GM21360 (cell line): Measurements from ENCODE around the gene RAC2.

ENCODE experiments used
- ATAC-seq: cut with Tn5 transposase; IDR thresholded peaks from one replicate; pipeline ENCODE4 v1.9.1; 2021; ENCODE audit warnings: mild to moderate bottlenecking, moderate library complexity; ENCODE audit not compliant: unreplicated experiment

RAC2 gene

DNA sequence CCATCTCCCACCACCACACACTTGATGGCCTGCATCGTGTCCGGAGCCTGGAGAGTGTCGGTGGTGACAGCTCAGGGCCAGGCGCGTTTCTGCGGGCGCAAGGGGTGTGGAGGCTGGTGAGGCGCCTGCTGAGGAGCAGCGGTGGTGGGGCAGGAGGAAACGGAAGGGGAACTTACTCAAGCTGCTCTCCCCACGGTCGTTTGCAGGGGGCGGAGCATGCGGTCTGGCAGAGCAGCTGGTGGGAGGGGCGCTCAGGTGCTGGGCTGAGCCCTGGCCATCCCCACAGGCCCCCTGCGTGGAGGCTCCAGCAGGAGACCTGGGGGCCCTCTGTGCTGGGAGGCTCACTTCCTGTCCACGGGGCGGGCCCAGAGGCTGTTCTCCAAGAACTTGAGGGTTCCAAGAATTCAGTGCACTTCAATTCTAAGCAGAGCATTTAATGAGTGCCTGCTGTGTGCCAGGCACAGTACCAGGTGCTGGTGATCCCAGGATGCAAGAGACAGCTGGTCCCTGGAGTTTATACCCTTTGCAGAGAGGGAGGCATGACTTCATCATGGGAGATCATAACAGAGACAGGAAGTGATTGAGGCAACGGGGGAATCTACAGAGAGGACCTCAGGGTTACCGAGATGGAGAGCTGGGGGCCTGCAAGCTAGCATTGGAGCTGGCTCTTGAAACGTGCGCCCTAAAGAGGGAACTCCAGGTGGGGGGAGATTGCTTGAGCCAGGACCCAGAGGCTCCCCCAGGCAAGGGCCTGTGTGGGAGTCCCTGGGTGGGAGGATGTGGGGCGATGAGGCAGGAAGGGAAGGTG is at the start of gene RAC2:
TSS of gene RAC2 (minus strand) at position 156 of the 808 bp plus-strand sequence. CDS start at position 35, 121 bp downstream.
- ATAC-seq, result no peak

- ATAC-seq, result no peak
These were observed 49.1 kb upstream of the RAC2 start for GRCh38 chr22:37293172-37293571.

GRCh38 chr22:37292641-37293040 is 48.6 kb upstream of the RAC2 start:
- no peak for ATAC-seq

GRCh38 chr22:37291559-37292298 is 47.7 kb upstream of the RAC2 start:
- no peak for ATAC-seq

- no peak for ATAC-seq
These were observed 46.7 kb upstream of the RAC2 start for GRCh38 chr22:37290737-37291136.

DNA sequence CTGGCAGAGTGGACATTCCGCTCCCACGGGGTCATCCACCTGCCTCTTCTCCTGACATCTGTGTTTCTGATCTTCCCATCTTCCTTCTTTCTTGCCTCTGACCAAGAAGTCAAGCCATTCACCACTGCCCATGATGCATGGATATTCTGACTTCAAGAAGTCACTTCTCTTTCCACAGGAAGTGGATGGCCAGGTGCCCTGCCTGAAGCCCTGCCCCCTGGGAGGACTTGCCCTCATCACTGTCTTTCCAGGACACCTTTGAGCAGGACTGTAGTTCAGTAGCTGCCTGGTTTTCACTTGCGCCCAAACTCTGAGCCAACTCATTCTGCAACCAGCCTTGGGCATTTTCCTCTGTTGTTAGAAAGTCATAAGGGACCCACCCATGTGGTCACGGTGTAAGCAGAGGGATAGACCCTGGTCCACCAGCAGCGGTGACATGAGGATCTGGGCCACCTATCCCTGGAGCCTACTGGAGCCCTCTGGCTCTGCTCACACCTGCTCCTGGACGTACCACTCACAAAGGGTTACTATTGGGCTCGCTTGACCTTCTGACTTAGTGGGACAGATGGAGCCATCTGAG is 45.2 kb upstream of the RAC2 start:
- no peak for ATAC-seq

DNA sequence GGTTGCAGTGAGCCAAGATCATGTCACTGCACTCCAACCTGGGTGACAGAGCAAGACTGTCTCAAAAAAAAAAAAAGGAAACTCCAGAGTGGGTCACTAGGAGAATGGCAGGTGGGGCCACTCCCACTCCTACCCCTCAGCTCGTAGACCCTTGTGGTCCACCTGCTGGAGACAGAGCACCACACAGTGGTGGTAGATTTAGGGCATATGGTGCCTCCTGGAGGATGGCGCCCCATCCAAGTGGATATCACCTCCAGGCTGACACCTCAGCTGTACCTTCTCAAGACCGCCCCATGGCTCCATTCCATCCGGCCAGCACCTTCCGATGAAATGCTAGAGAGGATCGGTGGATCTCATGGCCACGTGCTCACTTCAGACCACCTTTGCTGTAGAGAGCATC is 44.5 kb upstream of the RAC2 start:
- no peak for ATAC-seq

- no peak for ATAC-seq
These were observed 43.5 kb upstream of the RAC2 start for GRCh38 chr22:37287550-37287951.

- no peak for ATAC-seq
These were observed 41.9 kb upstream of the RAC2 start for GRCh38 chr22:37285937-37286336.

DNA sequence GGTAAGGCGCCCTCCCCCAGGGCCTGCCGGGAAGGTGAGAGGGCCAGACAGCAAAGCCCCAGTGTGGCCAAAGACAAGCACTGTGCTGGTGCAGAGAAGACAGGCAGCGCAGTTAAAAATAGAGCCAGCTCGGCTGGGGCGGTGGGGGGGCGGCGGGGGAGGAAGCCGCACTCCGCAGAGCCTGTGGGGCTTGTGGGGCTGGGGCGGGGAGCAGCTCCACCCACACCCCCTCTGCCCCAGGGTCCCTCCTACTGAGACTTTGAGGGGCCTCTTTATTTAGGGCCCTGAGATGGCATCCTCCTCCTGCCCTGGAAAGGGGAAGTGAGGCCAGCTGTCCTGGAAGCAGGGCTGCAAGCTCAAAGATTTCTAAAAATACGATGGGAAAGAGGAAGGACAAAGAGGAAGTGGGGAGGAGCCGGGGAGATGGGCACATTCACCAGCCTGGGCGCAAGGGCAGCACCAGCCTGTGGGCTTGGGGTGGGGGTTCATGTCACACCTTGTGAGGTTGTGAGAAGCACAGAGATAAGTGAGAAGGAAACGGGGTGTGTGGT is 40.8 kb upstream of the RAC2 start:
- ATAC-seq, result no peak

DNA sequence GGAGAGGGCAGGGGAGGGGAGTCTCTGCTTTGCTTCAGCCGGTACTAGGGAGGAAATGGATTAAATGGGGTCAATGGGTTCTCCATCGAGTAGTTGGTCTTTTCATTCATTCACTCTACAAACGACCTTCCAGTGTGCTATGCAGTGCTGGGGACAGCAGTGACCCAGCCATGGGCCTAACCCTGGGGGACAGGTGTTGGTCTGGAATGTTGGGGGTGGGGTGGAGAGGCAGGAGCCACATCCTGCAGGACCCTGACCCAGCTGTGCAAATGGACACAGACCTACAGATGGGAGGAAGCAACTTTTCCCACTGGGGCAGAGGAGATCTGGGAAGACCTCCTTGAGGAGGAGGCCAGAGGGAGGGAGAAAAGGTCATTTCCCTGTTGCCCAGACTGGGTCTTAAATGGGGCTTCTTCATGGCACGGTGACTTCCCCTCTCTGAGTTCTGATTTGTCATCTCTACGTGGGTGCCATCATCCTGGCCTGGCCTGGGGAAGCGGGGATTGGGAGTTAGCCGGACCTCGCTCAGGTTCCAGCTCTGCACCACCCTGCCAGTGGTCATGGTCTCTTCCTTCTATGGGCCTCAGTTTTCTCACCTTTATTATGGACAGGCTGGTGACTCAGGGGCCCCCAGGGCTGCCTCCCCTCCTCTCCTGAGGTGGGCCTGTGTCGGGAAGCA is 40.2 kb upstream of the RAC2 start:
- ATAC-seq, result no peak

GRCh38 chr22:37283393-37283937 is 39.4 kb upstream of the RAC2 start:
- no peak for ATAC-seq

DNA sequence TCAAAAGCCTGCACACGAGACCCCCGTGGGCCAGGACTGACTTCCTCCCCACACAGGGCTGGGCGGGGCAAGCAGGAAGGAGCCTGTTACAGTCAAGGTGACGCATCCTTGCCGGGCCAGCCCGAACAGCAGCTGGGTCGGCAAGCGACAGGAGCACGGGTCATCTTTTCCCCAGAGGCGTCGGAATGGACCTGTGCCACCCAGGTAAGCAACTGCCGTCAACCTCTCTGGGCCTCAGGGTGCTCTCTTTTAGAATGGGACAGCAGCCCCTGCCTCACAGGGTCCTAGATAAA is 38.3 kb upstream of the RAC2 start, which contains the start of gene CYTH4:
TSS of gene CYTH4 (plus strand) at position 124 of the 293 bp plus-strand sequence. CDS start at position 186, 62 bp downstream.
- no peak for ATAC-seq

GRCh38 chr22:37281646-37282384 is 37.7 kb upstream of the RAC2 start:
- no peak for ATAC-seq

- ATAC-seq, result no peak
These were observed 37.1 kb upstream of the RAC2 start for GRCh38 chr22:37281195-37281594.

DNA sequence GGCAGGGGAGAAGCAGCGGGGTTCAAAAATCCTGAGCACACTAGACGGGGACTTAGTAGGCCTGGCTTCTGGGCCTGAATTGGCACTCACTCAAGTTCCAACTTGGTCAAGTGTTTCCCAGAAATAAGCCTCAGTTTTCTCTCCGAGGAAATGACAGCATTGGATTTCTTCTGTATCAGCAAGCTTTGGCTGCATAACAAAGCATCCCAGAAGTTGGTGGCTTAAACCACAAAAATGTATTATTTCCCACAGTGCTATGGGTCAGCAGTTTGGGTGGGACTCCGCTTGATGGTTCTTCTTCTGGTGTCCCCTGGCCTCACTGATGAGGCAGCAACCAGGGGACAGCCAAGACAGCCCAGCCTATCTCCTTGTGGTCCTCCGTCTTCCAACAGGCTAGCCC is 36.6 kb upstream of the RAC2 start:
- no peak for ATAC-seq

DNA sequence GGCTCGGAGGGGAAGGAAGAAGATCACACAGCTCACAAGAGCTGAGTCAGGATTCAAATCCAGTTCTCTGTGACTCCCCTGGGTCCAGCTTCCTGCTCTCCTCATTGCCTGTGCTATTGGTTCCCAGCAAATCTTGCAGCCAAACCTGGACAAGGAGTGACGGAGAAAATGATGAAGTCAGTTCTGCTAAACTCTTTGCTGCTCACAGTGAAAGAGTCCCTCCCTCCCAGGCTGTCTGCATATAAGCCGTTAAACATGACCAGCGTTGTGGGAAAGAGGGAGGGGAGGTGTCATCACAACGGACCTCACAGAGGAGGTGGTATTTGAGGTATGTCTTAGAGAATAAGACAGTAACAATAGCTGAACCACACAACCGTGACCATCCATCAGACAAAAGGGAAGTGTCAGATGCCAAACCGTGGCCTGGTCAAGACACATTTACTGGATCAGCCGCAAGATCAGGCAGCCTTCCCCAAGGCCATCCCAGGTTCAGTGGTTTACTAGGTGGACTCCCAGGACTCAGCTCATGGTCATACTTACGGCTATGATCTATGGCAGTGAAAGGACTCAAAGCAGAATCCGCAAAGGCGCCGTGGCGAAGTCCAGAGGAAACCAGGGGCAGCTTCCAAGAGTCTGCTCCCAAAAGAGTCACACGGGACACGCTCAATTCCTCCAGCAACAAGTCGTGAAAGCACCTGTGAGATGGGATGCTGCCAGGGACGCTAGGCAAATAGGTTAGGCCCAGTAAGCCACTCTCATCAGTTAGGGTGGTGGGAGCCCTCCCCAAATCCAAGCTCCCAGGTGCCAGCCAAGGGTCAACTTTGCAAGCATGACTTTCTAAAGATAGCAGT is 35.5 kb upstream of the RAC2 start:
- ATAC-seq, result no peak

DNA sequence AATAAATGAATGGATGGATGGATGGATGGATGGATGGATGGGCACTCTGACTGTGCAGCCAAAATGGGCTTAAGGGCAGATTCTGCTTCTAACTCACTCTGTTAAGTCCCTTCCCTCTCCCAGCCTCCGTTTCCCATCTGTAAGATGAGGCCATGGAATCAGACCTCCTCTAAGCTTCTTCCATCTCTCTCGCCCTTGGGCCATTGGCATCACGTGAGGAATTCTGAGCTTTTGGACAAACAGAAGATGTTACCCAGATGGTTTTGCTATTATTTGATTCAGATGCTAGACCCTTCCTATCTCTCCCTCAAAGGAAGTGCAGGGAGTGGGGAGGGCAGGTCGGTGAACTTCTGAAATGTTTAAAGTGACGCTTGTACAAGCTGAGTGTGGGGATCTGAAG is 34.2 kb upstream of the RAC2 start:
- ATAC-seq, result no peak

DNA sequence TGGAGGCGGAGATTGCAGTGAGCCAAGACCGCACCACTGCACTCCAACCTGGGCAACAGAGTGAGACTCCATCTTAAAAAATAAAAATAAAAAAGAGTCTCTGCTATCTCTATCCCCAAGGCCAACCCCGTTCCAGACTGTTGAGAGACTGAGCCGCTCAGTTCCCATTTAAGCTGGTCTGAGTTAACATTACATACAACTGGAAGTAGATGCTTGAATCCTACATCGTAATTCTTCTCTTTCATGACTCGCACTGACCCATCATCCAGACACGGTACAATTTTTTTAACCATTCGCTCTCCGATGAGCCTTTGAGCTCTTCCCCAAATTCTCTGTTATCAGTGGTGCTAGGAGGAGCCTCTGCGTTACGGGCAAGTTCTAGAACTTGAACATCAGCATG is 33.3 kb upstream of the RAC2 start:
- ATAC-seq, result no peak
